Activated CD8-positive, alpha-beta T cell treated with anti-CD3 and anti-CD28 coated beads for 36 hours (primary cell): ENCODE results near the gene IGFALS. TPM values are rescaled to one million over a fixed set of nuclear protein-coding genes. Genes with fewer than 3 reads are reported as not detected.
A peak's percentile ranks its signal among the peaks of the same experiment; 100 is the strongest.

Experiments
- ATAC-seq: fragments of 200-7000 bp; cut with Tn5 transposase; one replicate; pipeline ENCODE4 v1.10.0; 2021; ENCODE audit warnings: mild to moderate bottlenecking, moderate library complexity
- CTCF ChIA-PET: fragments of 350-600 bp; sonication (Branson Sonifier 250); formaldehyde crosslinking; loops from one replicate; lab custom pipeline; 2021; ENCODE audit warnings: antibody characterized with exemption; lab: Charles Lee
- POLR2A ChIA-PET: fragments of 350-600 bp; sonication (Branson Sonifier 250); formaldehyde crosslinking; loops from one replicate; lab custom pipeline; 2021; ENCODE audit warnings: antibody characterized with exemption; lab: Charles Lee
- DNase-seq: peaks from one replicate; pipeline ENCODE4 v3.0.0-alpha.2; 2020
- H3K27ac Mint-ChIP-seq: one replicate; pipeline ENCODE4 v1.8.0; 2021; ENCODE audit warnings: mild to moderate bottlenecking, mixed read lengths
- H3K27me3 Mint-ChIP-seq: one replicate; pipeline ENCODE4 v1.8.0; 2021; ENCODE audit warnings: mixed read lengths
- H3K36me3 Mint-ChIP-seq: one replicate; pipeline ENCODE4 v1.8.0; 2021; ENCODE audit warnings: low read depth, mixed read lengths
- H3K4me1 Mint-ChIP-seq: one replicate; pipeline ENCODE4 v1.8.0; 2021; ENCODE audit warnings: low read depth, mixed read lengths
- H3K4me3 Mint-ChIP-seq: one replicate; pipeline ENCODE4 v1.8.0; 2021; ENCODE audit warnings: mild to moderate bottlenecking, moderate library complexity, mixed read lengths
- H3K9me3 Mint-ChIP-seq: one replicate; pipeline ENCODE4 v1.8.0; 2021; ENCODE audit warnings: mixed read lengths
- intact Hi-C: fragments of 100-400 bp; cut with micrococcal nuclease; formaldehyde crosslinking; loops from one replicate; pipeline ENCODE4 v1.10.0; 2022
- total RNA-seq, 2 experiments: library from RNA; stranded (reverse); gene quantifications; one replicate each; pipeline ENCODE4 v1.2.3, GENCODE V29; 2021
- TF ChIP-seq, protein P1 (sequence below): fragments of 200-600 bp; IDR thresholded peaks from one replicate; pipeline ENCODE4 v1.8.0; 2022; ENCODE audit warnings: antibody characterized with exemption, mild to moderate bottlenecking

Gene IGFALS
- total RNA-seq, 2 experiments from 2014 or later, result not detected

DNA sequence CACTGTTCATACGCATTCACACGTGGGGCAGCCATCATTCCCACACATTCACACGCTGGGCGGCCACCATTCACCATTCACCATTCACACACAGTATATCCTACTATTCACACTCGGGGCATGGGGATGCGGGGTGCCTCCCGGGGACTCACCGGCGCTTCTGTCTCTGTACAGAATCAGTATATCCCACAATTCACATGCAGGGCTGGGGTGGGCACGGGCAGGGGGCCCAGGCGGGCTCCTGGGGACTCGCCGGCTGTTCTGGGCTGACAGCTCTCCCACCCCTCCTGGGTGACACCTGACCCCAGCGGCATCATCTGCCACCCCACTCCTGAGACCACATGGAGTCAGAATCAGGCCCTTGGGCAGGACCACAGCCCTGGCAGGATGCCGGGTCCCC is 31.8 kb downstream of the IGFALS start:
- no peak for ATAC-seq
- H3K4me3 Mint-ChIP-seq, result no peak overlapping the region
- H3K27ac Mint-ChIP-seq, result no peak overlapping the region
- DNase-seq, result no peak
- H3K27me3 Mint-ChIP-seq, result no peaks in the 10 kb centered on the region
- CTCF ChIA-PET, result no interaction called here
- peaks cover 6% of the 10 kb centered on the region for H3K4me1 Mint-ChIP-seq
- intact Hi-C loops, result no loop called here
- TF ChIP-seq, protein P1, sequence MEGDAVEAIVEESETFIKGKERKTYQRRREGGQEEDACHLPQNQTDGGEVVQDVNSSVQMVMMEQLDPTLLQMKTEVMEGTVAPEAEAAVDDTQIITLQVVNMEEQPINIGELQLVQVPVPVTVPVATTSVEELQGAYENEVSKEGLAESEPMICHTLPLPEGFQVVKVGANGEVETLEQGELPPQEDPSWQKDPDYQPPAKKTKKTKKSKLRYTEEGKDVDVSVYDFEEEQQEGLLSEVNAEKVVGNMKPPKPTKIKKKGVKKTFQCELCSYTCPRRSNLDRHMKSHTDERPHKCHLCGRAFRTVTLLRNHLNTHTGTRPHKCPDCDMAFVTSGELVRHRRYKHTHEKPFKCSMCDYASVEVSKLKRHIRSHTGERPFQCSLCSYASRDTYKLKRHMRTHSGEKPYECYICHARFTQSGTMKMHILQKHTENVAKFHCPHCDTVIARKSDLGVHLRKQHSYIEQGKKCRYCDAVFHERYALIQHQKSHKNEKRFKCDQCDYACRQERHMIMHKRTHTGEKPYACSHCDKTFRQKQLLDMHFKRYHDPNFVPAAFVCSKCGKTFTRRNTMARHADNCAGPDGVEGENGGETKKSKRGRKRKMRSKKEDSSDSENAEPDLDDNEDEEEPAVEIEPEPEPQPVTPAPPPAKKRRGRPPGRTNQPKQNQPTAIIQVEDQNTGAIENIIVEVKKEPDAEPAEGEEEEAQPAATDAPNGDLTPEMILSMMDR, result no peak
- POLR2A ChIA-PET, result no interaction called here
- peaks cover 4% of the 10 kb centered on the region for H3K36me3 Mint-ChIP-seq
- H3K9me3 Mint-ChIP-seq, result no peaks in the 10 kb centered on the region

DNA sequence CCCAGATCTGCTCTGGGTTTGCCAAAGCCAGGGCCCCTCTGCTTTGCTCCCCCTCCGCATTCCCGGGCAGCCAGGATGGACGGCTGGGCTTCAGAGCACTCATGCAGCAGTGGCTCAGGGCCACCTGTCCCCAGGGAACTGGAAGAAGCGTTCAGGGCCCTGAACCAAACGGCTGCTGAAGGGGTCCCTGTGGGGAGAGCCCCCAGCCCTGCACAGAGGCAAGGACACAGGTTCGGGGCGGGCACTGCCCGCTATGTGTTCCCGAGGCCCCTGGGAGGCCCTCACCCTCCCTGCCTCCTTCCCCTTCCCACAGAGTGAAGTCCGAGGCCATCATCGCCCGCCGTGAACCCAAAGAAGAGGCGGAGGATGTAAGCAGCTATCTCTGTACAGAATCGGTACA is 32.6 kb downstream of the IGFALS start:
- Mint-ChIP-seq H3K4me3 (no peak overlapping the region), H3K27me3 (no peaks in the 10 kb centered on the region), H3K9me3 (no peaks in the 10 kb centered on the region), H3K4me1 (peaks cover 8% of the 10 kb centered on the region), H3K36me3 (peaks cover 4% of the 10 kb centered on the region), H3K27ac (no peak overlapping the region)
- ATAC-seq (no peak), DNase-seq (no peak)
- TF ChIP-seq, protein P1, result no peak
- intact Hi-C loops, result no loop called here
- CTCF ChIA-PET, result no interaction called here
- POLR2A ChIA-PET, result interaction anchor here (1.4 to 1.6 kb wide), 2 partner anchors 8 to 11 kb away, joined by 5 to 6 read pairs; partner anchors contain the start of genes EME2 and NME3

DNA sequence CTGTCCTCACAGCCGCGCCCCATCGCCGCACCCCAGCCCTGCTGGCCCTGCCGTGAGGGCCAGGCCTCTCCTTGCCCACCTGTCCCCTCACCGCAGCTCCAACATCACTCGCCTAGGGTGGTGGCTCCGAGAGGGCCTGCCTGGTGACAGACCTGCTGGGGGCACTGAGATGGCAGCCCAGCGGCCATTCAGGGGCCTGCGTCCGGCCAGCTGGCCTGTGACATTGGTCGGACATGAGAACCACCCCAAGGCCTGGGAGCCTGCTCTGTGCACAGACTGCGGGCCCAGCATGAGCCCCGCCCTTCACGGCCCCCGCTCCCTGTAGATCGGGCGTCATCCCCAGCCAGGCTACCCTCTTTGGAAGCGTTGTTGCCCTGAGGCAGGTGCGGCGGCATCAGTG is 34.0 kb downstream of the IGFALS start:
- intact Hi-C loops, result no loop called here
- H3K4me3 Mint-ChIP-seq, result no peak overlapping the region
- TF ChIP-seq, protein P1, result no peak
- no peak overlapping the region for H3K27ac Mint-ChIP-seq
- ChIA-PET POLR2A (interaction anchor here (1.6 kb wide), 1 partner anchor 9 kb away, joined by 5 read pairs; no protein-coding TSS in a partner anchor), CTCF (no interaction called here)
- H3K9me3 Mint-ChIP-seq, result no peaks in the 10 kb centered on the region
- H3K36me3 Mint-ChIP-seq, result peaks cover 10% of the 10 kb centered on the region
- H3K27me3 Mint-ChIP-seq, result no peaks in the 10 kb centered on the region
- peaks cover 8% of the 10 kb centered on the region for H3K4me1 Mint-ChIP-seq
- ATAC-seq, result no peak
- no peak for DNase-seq

- Mint-ChIP-seq H3K9me3 (no peaks in the 10 kb centered on the region), H3K36me3 (peaks cover 10% of the 10 kb centered on the region), H3K27ac (no peak overlapping the region), H3K4me1 (peaks cover 8% of the 10 kb centered on the region), H3K4me3 (no peak overlapping the region), H3K27me3 (no peaks in the 10 kb centered on the region)
- no peak for ATAC-seq
- POLR2A ChIA-PET, result interaction anchor here (0.6 to 0.8 kb wide), 2 partner anchors 12 to 148 kb away, joined by 3 read pairs; no protein-coding TSS in a partner anchor
- no peak for DNase-seq
- intact Hi-C loops, result no loop called here
- TF ChIP-seq, protein P1, result no peak
- CTCF ChIA-PET, result no interaction called here
These were observed 34.6 kb downstream of the IGFALS start for GRCh38 chr16:1758923-1759322.

GRCh38 chr16:1757714-1758461 is 35.6 kb downstream of the IGFALS start:
- DNase-seq (no peak), ATAC-seq (no peak)
- Mint-ChIP-seq H3K9me3 (no peaks in the 10 kb centered on the region), H3K36me3 (peaks cover 10% of the 10 kb centered on the region), H3K4me1 (peaks cover 8% of the 10 kb centered on the region), H3K27me3 (no peaks in the 10 kb centered on the region), H3K4me3 (no peak overlapping the region), H3K27ac (peak overlapping the region; percentile 2)
- TF ChIP-seq, protein P1, result no peak
- intact Hi-C loops, result no loop called here
- ChIA-PET CTCF (no interaction called here), POLR2A (interaction anchor here (0.8 kb wide), 1 partner anchor 13 kb away, joined by 3 read pairs; no protein-coding TSS in a partner anchor)
